H1 (cell line): ENCODE measurements around the gene ANKDD1A. TPM values are rescaled to one million over a fixed set of nuclear protein-coding genes. Genes with fewer than 3 reads are reported as not detected.

Source experiments
- CTCF ChIA-PET: fragments of 300-600 bp; sonication (Branson Sonifier 250); formaldehyde crosslinking; loops from one replicate; lab custom pipeline; 2021; ENCODE audit not compliant: partially characterized antibody; lab: Charles Lee
- POLR2A ChIA-PET: fragments of 300-600 bp; sonication (Branson Sonifier 250); formaldehyde crosslinking; loops from one replicate; lab custom pipeline; 2021; ENCODE audit warnings: inconsistent platforms; ENCODE audit not compliant: partially characterized antibody; lab: Charles Lee
- DNase-seq, 2 experiments: peaks; one replicate each; pipeline versions ENCODE4 v3.0.0 to v3.0.0-alpha.2; 2010 to 2022; ENCODE audit warnings: low spot score in 2 of 2, low read depth in 1 of 2, mixed read lengths in 1 of 2
- FAIRE-seq: peaks from 2 replicates; lab custom pipeline; 2011; peaks lifted over from hg19 to GRCh38; lab: Jason Lieb, UNC
- H2AFZ ChIP-seq: 2 replicates; pipeline ENCODE4 v1.8.1; 2012; ENCODE audit warnings: low read length, inconsistent platforms
- H2AK5ac ChIP-seq: 2 replicates; pipeline ENCODE4 v1.6.1; 2013; ENCODE audit warnings: low read depth, low read length
- H2BK120ac ChIP-seq: replicated peaks from 2 replicates; pipeline ENCODE3; 2013; ENCODE audit warnings: low read depth, low read length, inconsistent platforms
- H2BK12ac ChIP-seq: 2 replicates; pipeline ENCODE4 v1.6.1; 2013; ENCODE audit warnings: low read depth, low read length
- H2BK15ac ChIP-seq: 2 replicates; pipeline ENCODE4 v1.6.1; 2013; ENCODE audit warnings: low read length
- H2BK20ac ChIP-seq: 2 replicates; pipeline ENCODE4 v1.6.1; 2013; ENCODE audit warnings: low read length
- H2BK5ac ChIP-seq: 2 replicates; pipeline ENCODE4 v1.6.1; 2013; ENCODE audit warnings: low read depth, low read length
- H3K14ac ChIP-seq: 2 replicates; pipeline ENCODE4 v1.6.1; 2013; ENCODE audit warnings: inconsistent platforms; ENCODE audit not compliant: insufficient read length
- H3K18ac ChIP-seq: 2 replicates; pipeline ENCODE4 v1.6.1; 2013; ENCODE audit warnings: low read length; ENCODE audit errors: extremely low read depth
- H3K23ac ChIP-seq: 2 replicates; pipeline ENCODE4 v1.6.1; 2013; ENCODE audit warnings: inconsistent platforms; ENCODE audit not compliant: insufficient read length
- H3K23me2 ChIP-seq: 2 replicates; pipeline ENCODE4 v1.6.1; 2013; ENCODE audit warnings: low read depth, low read length
- H3K27ac ChIP-seq: 2 replicates; pipeline ENCODE4 v1.6.1; 2011; ENCODE audit warnings: low read depth, low read length, inconsistent platforms
- H3K27me3 ChIP-seq, 4 experiments: replicated peaks in 1 of 4; 1 replicate in 1 of 4; 2 replicates in 3 of 4; pipeline versions ENCODE4 v1.6.1 to v1.8.1; 2011 to 2013; ENCODE audit warnings: low read length in 3 of 4, mild to moderate bottlenecking in 3 of 4, inconsistent platforms in 2 of 4, mixed read lengths in 2 of 4, moderate library complexity in 1 of 4; ENCODE audit not compliant: control insufficient read depth in 3 of 4, insufficient read depth in 3 of 4; ENCODE audit errors: extremely low read depth in 1 of 4
- H3K36me3 ChIP-seq, 4 experiments: 2 replicates each; pipeline versions ENCODE4 v1.6.1 to v1.8.1; 2011 to 2013; ENCODE audit warnings: mild to moderate bottlenecking in 4 of 4, low read length in 3 of 4, moderate library complexity in 2 of 4, control low read depth in 1 of 4, inconsistent platforms in 1 of 4; ENCODE audit not compliant: insufficient read depth in 4 of 4, control insufficient read depth in 2 of 4
- H3K4ac ChIP-seq: replicated peaks from 2 replicates; pipeline ENCODE3; 2013; ENCODE audit warnings: low read length, low read depth, mixed read lengths, inconsistent platforms; ENCODE audit not compliant: insufficient read length
- H3K4me1 ChIP-seq, 4 experiments: replicated peaks in 1 of 4; 1 replicate in 1 of 4; 2 replicates in 3 of 4; pipeline versions ENCODE4 v1.6.1 to v1.8.1; 2011 to 2013; ENCODE audit warnings: low read length in 3 of 4, inconsistent platforms in 2 of 4, mixed read lengths in 1 of 4; ENCODE audit not compliant: insufficient read depth in 4 of 4, control insufficient read depth in 3 of 4
- H3K4me2 ChIP-seq, 2 experiments: 2 replicates each; pipeline versions ENCODE4 v1.6.1 to v1.8.1; 2011 to 2013; ENCODE audit warnings: low read depth in 2 of 2, low read length in 2 of 2, control low read depth in 1 of 2, inconsistent platforms in 1 of 2, mild to moderate bottlenecking in 1 of 2; ENCODE audit not compliant: insufficient read depth in 1 of 2
- H3K4me3 ChIP-seq, 4 experiments: fragments of 200-600, 300-600 bp in 1 of 4; sonication (generic), shearing (Covaris generic), sonication (Bioruptor Twin) in 1 of 4; 2 replicates each; pipeline versions ENCODE4 v1.5.1 to v1.8.1; 2011 to 2016; ENCODE audit warnings: low read length in 4 of 4, low read depth in 3 of 4, control low read depth in 2 of 4, inconsistent platforms in 2 of 4, mild to moderate bottlenecking in 2 of 4, mixed read lengths in 1 of 4, moderate library complexity in 1 of 4; ENCODE audit not compliant: insufficient read depth in 2 of 4; ENCODE audit errors: extremely low read depth in 1 of 4
- H3K56ac ChIP-seq: replicated peaks from 2 replicates; pipeline ENCODE3; 2013; ENCODE audit warnings: low read depth, mild to moderate bottlenecking, mixed read lengths, low read length, inconsistent platforms; ENCODE audit not compliant: insufficient read length
- H3K79me1 ChIP-seq: 2 replicates; pipeline ENCODE4 v1.6.1; 2013; ENCODE audit warnings: low read depth, low read length, control low read depth
- H3K79me2 ChIP-seq, 2 experiments: 2 replicates each; pipeline versions ENCODE4 v1.6.1 to v1.8.1; 2012 to 2013; ENCODE audit warnings: low read length in 2 of 2, mild to moderate bottlenecking in 2 of 2, inconsistent platforms in 1 of 2; ENCODE audit not compliant: insufficient read depth in 2 of 2, control insufficient read depth in 1 of 2
- H3K9ac ChIP-seq, 4 experiments: replicated peaks in 1 of 4; 1 replicate in 1 of 4; 2 replicates in 3 of 4; pipeline versions ENCODE4 v1.6.1 to v1.8.1; 2011 to 2013; ENCODE audit warnings: low read depth in 3 of 4, low read length in 3 of 4, control low read depth in 2 of 4, mild to moderate bottlenecking in 2 of 4, moderate library complexity in 2 of 4, inconsistent platforms in 1 of 4; ENCODE audit errors: extremely low read depth in 1 of 4
- H3K9me3 ChIP-seq, 2 experiments: 2 replicates each; pipeline versions ENCODE4 v1.6.1 to v1.8.1; 2012 to 2013; ENCODE audit warnings: mild to moderate bottlenecking in 2 of 2, moderate library complexity in 2 of 2, control low read depth in 1 of 2, inconsistent platforms in 1 of 2, low read depth in 1 of 2, low read length in 1 of 2, mixed read lengths in 1 of 2; ENCODE audit not compliant: insufficient read depth in 2 of 2
- H4K20me1 ChIP-seq, 2 experiments: replicated peaks in 1 of 2; 2 replicates each; pipeline versions ENCODE3 to v1.8.1; 2011 to 2013; ENCODE audit warnings: inconsistent platforms in 2 of 2, low read length in 2 of 2, mild to moderate bottlenecking in 1 of 2; ENCODE audit not compliant: insufficient read depth in 2 of 2, control insufficient read depth in 1 of 2
- H4K5ac ChIP-seq: 2 replicates; pipeline ENCODE4 v1.6.1; 2013; ENCODE audit warnings: low read length, low read depth, mixed read lengths, inconsistent platforms; ENCODE audit not compliant: insufficient read length
- H4K8ac ChIP-seq: 2 replicates; pipeline ENCODE4 v1.8.0; 2013; ENCODE audit warnings: mild to moderate bottlenecking, moderate library complexity, low read length, inconsistent platforms; ENCODE audit not compliant: insufficient read depth; ENCODE audit errors: extremely low read depth
- H4K91ac ChIP-seq: replicated peaks from 2 replicates; pipeline ENCODE3; 2013; ENCODE audit warnings: low read length, mixed read lengths, inconsistent platforms; ENCODE audit not compliant: insufficient read length
- BRCA1 ChIP-seq: IDR thresholded peaks from 2 replicates; pipeline ENCODE4 v1.6.1; 2012; ENCODE audit warnings: low read depth, low read length, improper control_type of control experiment
- CEBPB ChIP-seq: IDR thresholded peaks from 2 replicates; pipeline ENCODE4 v1.6.1; 2012; ENCODE audit warnings: low read depth, low read length
- FOSL1 ChIP-seq: IDR thresholded peaks from 2 replicates; pipeline ENCODE4 v1.6.1; 2011; ENCODE audit warnings: mild to moderate bottlenecking, low read depth, low read length, moderate library complexity; ENCODE audit not compliant: insufficient read depth
- KDM4A ChIP-seq: IDR thresholded peaks from one replicate; pipeline ENCODE4 v1.7.1; 2012; ENCODE audit warnings: low read depth, mild to moderate bottlenecking, moderate library complexity, low read length, inconsistent platforms; ENCODE audit not compliant: severe bottlenecking
- MAFK ChIP-seq: IDR thresholded peaks from 2 replicates; pipeline ENCODE4 v1.6.1; 2012; ENCODE audit warnings: low read depth, mild to moderate bottlenecking, improper control_type of control experiment, low read length
- NRF1 ChIP-seq: IDR thresholded peaks from 2 replicates; pipeline ENCODE4 v1.6.1; 2011; ENCODE audit warnings: mild to moderate bottlenecking, low read depth, low read length, improper control_type of control experiment
- POLR2A ChIP-seq, 2 experiments: IDR thresholded peaks; 1 replicate in 1 of 2; 2 replicates in 1 of 2; pipeline ENCODE4 v1.6.1; 2011; ENCODE audit warnings: low read depth in 2 of 2, low read length in 2 of 2, mild to moderate bottlenecking in 2 of 2; ENCODE audit errors: control extremely low read depth in 1 of 2
- POU5F1 ChIP-seq: IDR thresholded peaks from 2 replicates; pipeline ENCODE4 v1.6.1; 2011; ENCODE audit warnings: low read depth, mild to moderate bottlenecking, low read length, moderate library complexity
- RAD21 ChIP-seq, 2 experiments: IDR thresholded peaks in 1 of 2; conservative IDR thresholded peaks in 1 of 2; 2 replicates each; pipeline ENCODE4 v1.6.1; 2011; ENCODE audit warnings: low read depth in 2 of 2, low read length in 2 of 2, improper control_type of control experiment in 1 of 2, inconsistent platforms in 1 of 2, mild to moderate bottlenecking in 1 of 2, moderate library complexity in 1 of 2
- SAP30 ChIP-seq: fragments of 300-600 bp; sonication (generic); IDR thresholded peaks from 2 replicates; pipeline ENCODE4 v1.7.1; 2012; ENCODE audit warnings: low read length, moderate library complexity, mild to moderate bottlenecking, inconsistent platforms; ENCODE audit not compliant: insufficient read depth, insufficient replicate concordance
- SIN3A ChIP-seq, 2 experiments: IDR thresholded peaks in 1 of 2; conservative IDR thresholded peaks in 1 of 2; 2 replicates each; pipeline ENCODE4 v1.6.1; 2011 to 2012; ENCODE audit warnings: low read length in 2 of 2, improper control_type of control experiment in 1 of 2, low read depth in 1 of 2, mild to moderate bottlenecking in 1 of 2
- SIX5 ChIP-seq: IDR thresholded peaks from 2 replicates; pipeline ENCODE4 v1.6.1; 2011; ENCODE audit warnings: mild to moderate bottlenecking, low read depth, low read length
- SRF ChIP-seq: IDR thresholded peaks from 2 replicates; pipeline ENCODE4 v1.6.1; 2011; ENCODE audit warnings: mild to moderate bottlenecking, low read depth, low read length, moderate library complexity
- ZNF274 ChIP-seq: IDR thresholded peaks from 2 replicates; pipeline ENCODE4 v1.7.0; 2012; ENCODE audit warnings: low read length, borderline replicate concordance; ENCODE audit errors: extremely low read depth
- WGBS, 2 experiments: shearing (Covaris generic) in 1 of 2; methylation state at CpG; one replicate each; pipeline versions ENCODE4 v1.1.6 to v1.1.7; 2013 to 2015; ENCODE audit warnings: low lambda C conversion rate in 2 of 2, mixed read lengths in 2 of 2, inconsistent platforms in 1 of 2, low coverage in 1 of 2, missing lambda C conversion rate in 1 of 2; ENCODE audit not compliant: insufficient replicate concordance in 2 of 2, insufficient coverage in 1 of 2, insufficient read length in 1 of 2; ENCODE audit errors: extremely low coverage in 1 of 2, missing lambda C conversion rate in 1 of 2; 5-methylcytosine and 5-hydroxymethylcytosine counted together
- polyA plus RNA-seq, 7 experiments: library from polyadenylated mRNA; depleted of rRNA in 3 of 7; stranded (reverse) in 5 of 7; unstranded in 2 of 7; fragments of >200 nt in 5 of 7; fragments of 200-250 nt in 2 of 7; gene quantifications; 1 replicate in 5 of 7; 2 replicates in 1 of 7; 4 replicates in 1 of 7; pipeline versions ENCODE4 v1.2.1 to v1.2.3, GENCODE V29; 2011 to 2013; ENCODE audit warnings: missing spikeins in 2 of 7, mixed read lengths in 2 of 7
- total RNA-seq: library from RNA; stranded (reverse); fragmentation: NEBNext Ultra II Directional; extraction: Animal tissue kit (Norgen Biotek cat#: 25700); gene quantifications from 2 replicates; pipeline ENCODE4 v1.2.1, GENCODE V29; 2021

Gene ANKDD1A
- total and polyA plus RNA-seq, 2 of the 8 experiments (the other 6 are each of a cell fraction or from before 2014, with no cell fraction given), result 4.1 to 5.0 TPM

DNA sequence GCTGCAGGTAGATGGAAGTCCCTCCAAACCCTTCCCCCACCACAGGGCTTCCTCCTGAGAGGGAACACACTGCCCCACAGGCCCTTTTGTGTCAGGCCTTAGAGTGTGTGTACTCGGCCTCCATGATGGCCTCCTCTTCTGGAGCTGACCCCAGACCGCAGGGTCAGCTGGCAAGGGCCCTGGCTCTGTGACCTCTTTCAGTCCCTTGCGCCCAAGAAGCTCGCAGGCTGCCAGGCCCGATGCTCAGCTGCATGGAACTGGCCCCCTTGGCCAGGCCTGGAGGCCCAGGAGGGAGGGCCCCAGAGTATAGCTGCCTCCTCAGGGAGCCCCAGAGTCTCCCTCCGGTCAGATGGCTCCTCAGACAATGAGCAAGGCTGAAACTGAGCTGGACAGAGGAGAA lies 23.4 kb upstream of the ANKDD1A start:
- no peak overlapping the region for H3K4me3 ChIP-seq
- H3K27ac ChIP-seq, result no peak overlapping the region
- H3K36me3 ChIP-seq, result no peaks in the 10 kb centered on the region
- H4K5ac ChIP-seq, result no peak overlapping the region
- FAIRE-seq (no peak), DNase-seq (no peak)
- H3K9me3 ChIP-seq, result no peaks in the 10 kb centered on the region
- H2BK12ac ChIP-seq, result no peak overlapping the region
- TF ChIP-seq SIN3A (conservative IDR thresholded peaks at IDR 0.05 in 1 of 2, IDR thresholded peaks at IDR 0.05 in 1 of 2; ENCODE audit: low read depth in 1 of 2, low read length in 2 of 2), result no peak
- TF ChIP-seq NRF1, result no peak
- no peak for TF ChIP-seq SRF
- TF ChIP-seq POU5F1, result no peak
- no peak for TF ChIP-seq BRCA1
- no peak for TF ChIP-seq RAD21 (IDR thresholded peaks at IDR 0.05 in 1 of 2, conservative IDR thresholded peaks at IDR 0.05 in 1 of 2; ENCODE audit: low read depth in 2 of 2, low read length in 2 of 2)
- TF ChIP-seq ZNF274, result no peak
- TF ChIP-seq SAP30, result no peak
- no peak for TF ChIP-seq MAFK
- TF ChIP-seq POLR2A (IDR thresholded peaks at IDR 0.05; ENCODE audit: control extremely low read depth in 1 of 2, low read depth in 2 of 2, low read length in 2 of 2), result no peak
- TF ChIP-seq CEBPB, result no peak
- no peak for TF ChIP-seq KDM4A
- no peak for TF ChIP-seq FOSL1
- TF ChIP-seq SIX5, result no peak
- no peak overlapping the region for H3K56ac ChIP-seq
- H2BK20ac ChIP-seq, result no peak overlapping the region
- ChIA-PET CTCF (interaction anchor here (0.8 to 2.4 kb wide), 8 partner anchors 10 to 78 kb away, joined by 3 to 10 read pairs (median 4); no protein-coding TSS in a partner anchor), POLR2A (interaction anchor here (0.7 to 1.8 kb wide), 4 partner anchors 8 to 187 kb away, joined by 3 to 6 read pairs (median 3); no protein-coding TSS in a partner anchor)
- H3K23me2 ChIP-seq, result no peaks in the 10 kb centered on the region
- H3K4me1 ChIP-seq, result peaks cover 0 to 9% (median 5%) of the 10 kb centered on the region in 4 experiments; a peak in 4 of 7 replicates
- H2BK5ac ChIP-seq, result no peak overlapping the region
- H3K27me3 ChIP-seq, result no peaks in the 10 kb centered on the region
- no peak overlapping the region for H2BK15ac ChIP-seq
- no peak overlapping the region for H2AFZ ChIP-seq
- H4K8ac ChIP-seq, result peak overlapping the region; percentile 71
- H3K14ac ChIP-seq, result no peak overlapping the region
- H2BK120ac ChIP-seq, result no peak overlapping the region
- no peak overlapping the region for H3K18ac ChIP-seq
- no peak overlapping the region for H3K23ac ChIP-seq
- no peak overlapping the region for H2AK5ac ChIP-seq
- H3K4me2 ChIP-seq, result no peak overlapping the region
- H4K91ac ChIP-seq, result no peak overlapping the region
- H3K79me1 ChIP-seq, result no peaks in the 10 kb centered on the region
- H3K79me2 ChIP-seq, result no peaks in the 10 kb centered on the region
- H3K9ac ChIP-seq, result no peak overlapping the region
- 91% methylated on average over 6 of the region's 6 CpGs; no CpG with 5 or more reads in 1 of the 2 experiments for WGBS, 2 experiments
- no peak overlapping the region for H3K4ac ChIP-seq
- no peaks in the 10 kb centered on the region for H4K20me1 ChIP-seq
